GM12875 (cell line): ENCODE data around the gene BTBD16.

ENCODE experiments used
- H3K4me3 ChIP-seq: one replicate; pipeline ENCODE4 v1.5.1; 2011; ENCODE audit warnings: low read depth, low read length, control low read depth
- CTCF ChIP-seq: IDR thresholded peaks from 2 replicates; pipeline ENCODE4 v1.5.1; 2011; ENCODE audit warnings: low read depth, mild to moderate bottlenecking, control low read depth, inconsistent platforms, low read length, moderate library complexity, borderline replicate concordance; ENCODE audit not compliant: insufficient read depth

Gene BTBD16

GRCh38 chr10:122294511-122295450 is 23.7 kb downstream of the BTBD16 start:
- no peak overlapping the region for H3K4me3 ChIP-seq

DNA sequence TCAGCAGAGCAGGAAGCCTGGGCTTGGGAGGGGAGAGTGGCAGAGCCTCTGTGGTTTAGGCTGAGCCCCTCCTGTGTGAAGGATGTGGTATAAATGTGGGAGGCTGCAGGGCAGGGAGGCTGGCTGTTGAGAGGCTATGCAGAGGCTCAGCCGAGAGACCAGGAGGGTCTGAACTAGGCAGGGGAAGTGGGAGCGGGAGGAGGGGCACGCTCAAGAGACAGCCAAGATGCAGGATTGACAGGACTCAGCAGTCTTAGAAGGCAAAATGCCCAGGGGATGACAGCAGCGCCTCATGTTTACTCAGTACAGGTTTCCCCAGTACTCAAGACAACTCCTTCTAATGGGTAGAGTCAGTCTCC is 24.3 kb downstream of the BTBD16 start:
- no peak overlapping the region for H3K4me3 ChIP-seq
- TF ChIP-seq CTCF = no peak

More at GRCh38 chr10:122294511-122295450, 23.7 kb downstream of the BTBD16 start:
- no peak for TF ChIP-seq CTCF

- no peak for TF ChIP-seq CTCF
- no peak overlapping the region for H3K4me3 ChIP-seq
These were observed 25.4 kb downstream of the BTBD16 start for GRCh38 chr10:122296363-122297120.

GRCh38 chr10:122297583-122297982 is 26.5 kb downstream of the BTBD16 start:
- no peak overlapping the region for H3K4me3 ChIP-seq
- no peak for TF ChIP-seq CTCF

DNA sequence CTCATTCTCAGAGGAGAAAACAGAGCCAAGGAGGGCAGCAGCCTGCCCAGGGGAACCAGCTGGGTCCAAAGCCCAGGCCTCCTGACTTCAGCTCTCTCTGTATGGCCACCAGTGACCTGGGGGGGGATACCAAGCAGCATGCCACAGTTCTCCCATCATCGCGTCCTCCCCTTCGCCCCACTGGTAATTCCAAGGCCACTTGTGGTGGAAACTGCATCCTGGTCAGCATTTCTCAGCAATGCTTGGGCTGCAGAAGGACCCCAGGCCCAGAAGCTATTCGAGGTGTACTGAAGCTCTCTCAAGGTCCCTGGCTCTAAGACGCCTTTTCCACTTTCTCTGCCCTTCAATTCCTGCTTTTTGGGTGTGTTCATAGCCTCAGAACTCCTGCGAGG is 27.1 kb downstream of the BTBD16 start:
- H3K4me3 ChIP-seq = no peak overlapping the region
- no peak for TF ChIP-seq CTCF

- TF ChIP-seq CTCF = peak; percentile 85
- no peak overlapping the region for H3K4me3 ChIP-seq
These were observed 27.7 kb downstream of the BTBD16 start for GRCh38 chr10:122298598-122299301.
